Heart left ventricle (tissue), 16 donors: Measurements from ENCODE around the gene LMX1A. TPM values are rescaled to one million over a fixed set of nuclear protein-coding genes. Genes with fewer than 3 reads are reported as not detected.
A peak's percentile ranks its signal among the peaks of the same experiment; 100 is the strongest.

Experiments used
- ATAC-seq, 4 donors: fragments of 200-7000 bp; cut with Tn5 transposase; one replicate each; pipeline ENCODE4 v1.9.1; 2020 to 2022; ENCODE audit warnings: moderate library complexity in 4 of 4, mild to moderate bottlenecking in 3 of 4, moderate number of reproducible peaks in 1 of 4
- DNase-seq, 5 donors: peaks; one replicate each; pipeline ENCODE4 v3.0.0-alpha.2; 2020
- H3K27ac ChIP-seq, 12 donors: fragments of 200-600 bp; sonication (generic) in 4 of 12; one replicate each; pipeline versions ENCODE4 v1.5.0 to v1.8.0; 2016 to 2022; ENCODE audit warnings: mild to moderate bottlenecking in 2 of 12
- H3K27me3 ChIP-seq, 9 donors: fragments of 200-600 bp; sonication (generic) in 2 of 9; one replicate each; pipeline versions ENCODE4 v1.5.1 to v1.8.0; 2016 to 2022; ENCODE audit warnings: mild to moderate bottlenecking in 3 of 9
- H3K36me3 ChIP-seq, 9 donors: fragments of 200-600 bp; sonication (generic) in 2 of 9; one replicate each; pipeline versions ENCODE4 v1.5.0 to v1.8.0; 2018 to 2022; ENCODE audit warnings: mild to moderate bottlenecking in 2 of 9
- H3K4me1 ChIP-seq, 12 donors: fragments of 200-600 bp; sonication (generic) in 4 of 12; one replicate each; pipeline versions ENCODE4 v1.5.0 to v1.8.0; 2016 to 2022; ENCODE audit warnings: mild to moderate bottlenecking in 3 of 12
- H3K4me3 ChIP-seq, 12 donors: fragments of 200-600 bp; sonication (generic) in 4 of 12; one replicate each; pipeline versions ENCODE4 v1.5.0 to v1.8.0; 2017 to 2022; ENCODE audit warnings: mild to moderate bottlenecking in 9 of 12, moderate library complexity in 4 of 12
- H3K9me3 ChIP-seq, 12 donors: fragments of 200-600 bp; sonication (generic) in 4 of 12; one replicate each; pipeline versions ENCODE4 v1.5.0 to v1.8.0; 2016 to 2022; ENCODE audit warnings: mild to moderate bottlenecking in 1 of 12
- POLR2A ChIP-seq, 2 donors: fragments of 450-650 bp; IDR thresholded peaks; one replicate each; pipeline ENCODE4 v1.6.1; 2017; ENCODE audit warnings: antibody characterized with exemption in 2 of 2, mild to moderate bottlenecking in 2 of 2, moderate library complexity in 2 of 2
- WGBS, 4 donors: extraction: QIAGEN DNeasy Blood & Tissue Kit in 2 of 4; methylation state at CpG; one replicate each; pipeline versions ENCODE4 v1.1.5 to v1.1.7; 2013 to 2018; 5-methylcytosine and 5-hydroxymethylcytosine counted together
- intact Hi-C, 10 donors: fragments of 100-400 bp; cut with DNase I; formaldehyde crosslinking; loops; one replicate each; pipeline versions ENCODE4 v1.11.1 to v1.14.2; 2022
- polyA plus RNA-seq, 2 donors: library from polyadenylated mRNA; stranded (reverse); fragments of 200-250 nt; gene quantifications; one replicate each; pipeline ENCODE4 v1.2.3, GENCODE V29; 2013
- total RNA-seq, 9 donors: library from RNA; depleted of rRNA in 2 of 9; stranded (reverse); fragments of >200 nt in 2 of 9; fragmentation: NEBNext Ultra II Directional in 3 of 9; extraction: Animal tissue kit (Norgen Biotek cat#: 25700) in 3 of 9; gene quantifications; one replicate each; pipeline versions ENCODE4 v1.1.0 to v1.2.4, GENCODE V29; 2016 to 2023
- TF ChIP-seq, protein P1 (sequence below), 12 donors: fragments of 200-600 bp; sonication (generic) in 4 of 12; IDR thresholded peaks; one replicate each; pipeline versions ENCODE4 v1.5.0 to v1.8.0; 2018 to 2022; ENCODE audit warnings: antibody characterized with exemption in 12 of 12, mild to moderate bottlenecking in 5 of 12
- donor health status: ischemic (EF 13 %, LVEDD 7.1; RV severe dilation, severe dysfunction).
- donor health status: healthy with polysubstance abuse.
- donor health status: DM: no; HTN: yes; CAD: no.
- donor health status: DM: no; HTN: no; CAD: no.
- donor health status: ischemic (EF 25% LVEDD 6.9; RV normal size, moderate dysfunction).
- donor health status: ischemic (EF 25% LVEDD 5.7; RV mildly dilated, moderate dysfunction).
- donor health status: healthy.
- donor health status: DM: yes; HTN: yes; CAD: no.
- donor health status: ischemic (EF 35%, LVEDD 5.7; RV mildly dilated, moderate dysfunction).
- donor health status: nonischemic (EF 11% LVEDD 7.7; RV severe dilation, severe dysfunction).
- donor health status: DM: yes; HTN: yes; CAD: no.
- donor health status: PGD.
- donor health status: ischemic (EF 29% LVEDD 5.4; RV normal size, mild dysfunction).
- donor health status: nonischemic (EF 23%, LVEDD 6.1; RV moderate dilation, normal function).

The LMX1A gene
- total and polyA plus RNA-seq, 11 donors: 0.03 to 0.37 (median 0.14) TPM; not detected in 5

GRCh38 chr1:165383067-165383466 is 26.6 kb upstream of the LMX1A start:
- TF ChIP-seq POLR2A (IDR thresholded peaks at IDR 0.05): no peak
- TF ChIP-seq, protein P1, sequence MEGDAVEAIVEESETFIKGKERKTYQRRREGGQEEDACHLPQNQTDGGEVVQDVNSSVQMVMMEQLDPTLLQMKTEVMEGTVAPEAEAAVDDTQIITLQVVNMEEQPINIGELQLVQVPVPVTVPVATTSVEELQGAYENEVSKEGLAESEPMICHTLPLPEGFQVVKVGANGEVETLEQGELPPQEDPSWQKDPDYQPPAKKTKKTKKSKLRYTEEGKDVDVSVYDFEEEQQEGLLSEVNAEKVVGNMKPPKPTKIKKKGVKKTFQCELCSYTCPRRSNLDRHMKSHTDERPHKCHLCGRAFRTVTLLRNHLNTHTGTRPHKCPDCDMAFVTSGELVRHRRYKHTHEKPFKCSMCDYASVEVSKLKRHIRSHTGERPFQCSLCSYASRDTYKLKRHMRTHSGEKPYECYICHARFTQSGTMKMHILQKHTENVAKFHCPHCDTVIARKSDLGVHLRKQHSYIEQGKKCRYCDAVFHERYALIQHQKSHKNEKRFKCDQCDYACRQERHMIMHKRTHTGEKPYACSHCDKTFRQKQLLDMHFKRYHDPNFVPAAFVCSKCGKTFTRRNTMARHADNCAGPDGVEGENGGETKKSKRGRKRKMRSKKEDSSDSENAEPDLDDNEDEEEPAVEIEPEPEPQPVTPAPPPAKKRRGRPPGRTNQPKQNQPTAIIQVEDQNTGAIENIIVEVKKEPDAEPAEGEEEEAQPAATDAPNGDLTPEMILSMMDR (IDR thresholded peaks at IDR 0.05): no peak
- no peak overlapping the region for H3K4me3 ChIP-seq
- H3K36me3 ChIP-seq: no peaks in the 10 kb centered on the region
- peak; percentile 23 to 78 (median 60) for DNase-seq
- peaks cover 0 to 21% (median 0%) of the 10 kb centered on the region in 9 donors for H3K27me3 ChIP-seq
- no peak overlapping the region for H3K27ac ChIP-seq
- peak; percentile 46 to 93 (median 84) for ATAC-seq
- intact Hi-C loops: no loop called here
- WGBS, 4 donors: 49 to 76% (median 66%) methylated on average over 6 of the region's 6 CpGs
- peaks cover 0 to 16% (median 3%) of the 10 kb centered on the region in 12 donors for H3K4me1 ChIP-seq
- no peaks in the 10 kb centered on the region for H3K9me3 ChIP-seq

GRCh38 chr1:165381745-165382505 is 25.4 kb upstream of the LMX1A start:
- Histone ChIP-seq H3K36me3 (no peaks in the 10 kb centered on the region), H3K4me1 (peaks cover 0 to 19% (median 3%) of the 10 kb centered on the region in 12 donors), H3K27me3 (peaks cover 0 to 18% (median 0%) of the 10 kb centered on the region in 9 donors), H3K27ac (no peak overlapping the region), H3K4me3 (no peak overlapping the region), H3K9me3 (no peaks in the 10 kb centered on the region)
- intact Hi-C loops: no loop called here
- ATAC-seq (no peak), DNase-seq (no peak)
- TF ChIP-seq POLR2A (IDR thresholded peaks at IDR 0.05): no peak
- TF ChIP-seq, protein P1 (IDR thresholded peaks at IDR 0.05): no peak
- WGBS, 4 donors: 80 to 93% (median 87%) methylated on average over 6 of the region's 6 CpGs

- Histone ChIP-seq H3K27ac (peak overlapping the region in 11 of 12 donors; percentile 74 to 94 (median 81)), H3K4me3 (peak overlapping the region in 11 of 12 donors; percentile 29 to 56 (median 48)), H3K27me3 (peaks cover 0 to 48% (median 0%) of the 10 kb centered on the region in 9 donors)
These were observed 20.3 kb upstream of the LMX1A start for GRCh38 chr1:165376811-165377311.

More at GRCh38 chr1:165376811-165377311, 20.3 kb upstream of the LMX1A start:
- H3K4me1 ChIP-seq: peaks cover 0 to 30% (median 13%) of the 10 kb centered on the region in 12 donors
- TF ChIP-seq, protein P1 (IDR thresholded peaks at IDR 0.05): no peak
- no peak for TF ChIP-seq POLR2A (IDR thresholded peaks at IDR 0.05)
- no peaks in the 10 kb centered on the region for H3K36me3 ChIP-seq
- intact Hi-C loops: no loop called here
- H3K9me3 ChIP-seq: no peaks in the 10 kb centered on the region
- 26 to 29% (median 28%) methylated on average over 12 of the region's 12 CpGs for WGBS, 4 donors
- DNase-seq (no peak), ATAC-seq (no peak)
